Stimulated activated CD8-positive, alpha-beta memory T cell treated with anti-CD3 and anti-CD28 coated beads, Interleukin-4, amount 100 ng/mL, for 4 hours (primary cell): ENCODE measurements around the gene NMRK2.
"Not testable (repeated sequence)": the region's sequence is repeated elsewhere in the genome, so short reads cannot be mapped to it uniquely, and the experiment has no call there.

Experiments used
- DNase-seq, 2 donors: peaks; one replicate each; pipeline ENCODE4 v3.0.0-alpha.2; 2020; ENCODE audit warnings: low read depth in 2 of 2, low spot score in 1 of 2

Gene NMRK2

DNA sequence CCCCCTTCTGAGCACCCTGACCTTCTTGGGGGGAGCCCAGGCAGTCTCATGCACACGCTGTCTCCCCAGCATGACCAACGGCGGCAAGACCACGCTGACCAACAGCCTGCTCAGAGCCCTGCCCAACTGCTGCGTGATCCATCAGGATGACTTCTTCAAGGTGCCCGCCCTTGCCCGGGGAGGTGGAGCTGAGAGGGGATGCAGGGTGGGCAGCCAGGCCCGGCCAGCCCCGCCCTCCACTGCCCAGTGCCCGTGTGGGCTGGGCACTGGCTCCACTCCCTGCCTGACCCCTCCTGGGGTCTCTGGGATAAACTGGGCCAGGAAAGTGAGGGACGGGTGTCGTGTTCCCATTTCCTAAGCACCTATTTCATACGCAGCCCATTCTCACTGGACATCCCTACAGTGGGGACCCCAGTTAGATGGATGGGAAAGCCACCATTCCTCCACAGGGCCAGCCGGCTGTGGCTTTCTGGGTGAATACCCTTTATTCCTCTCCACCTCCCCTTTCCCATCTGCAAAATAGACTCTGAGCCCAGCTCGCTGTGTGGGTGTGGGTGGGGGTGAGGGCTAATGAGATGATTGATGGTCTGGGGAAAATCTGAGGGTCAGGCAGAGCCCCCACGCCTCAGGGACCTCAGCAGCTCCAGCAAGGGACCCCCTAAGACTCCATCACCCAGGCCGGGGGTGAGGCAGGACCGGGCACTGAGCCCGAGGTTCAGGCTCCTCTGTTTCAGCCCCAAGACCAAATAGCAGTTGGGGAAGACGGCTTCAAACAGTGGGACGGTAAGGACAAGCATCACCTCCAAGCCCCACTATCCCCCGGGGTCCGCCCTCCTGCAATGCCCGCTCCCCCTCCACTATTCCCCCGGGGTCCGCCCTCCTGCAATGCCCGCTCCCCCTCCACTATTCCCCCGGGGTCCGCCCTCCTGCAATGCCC lies 3.9 kb downstream of the NMRK2 start:
- no peak for DNase-seq

GRCh38 chr19:3938300-3938950 lies 5.6 kb downstream of the NMRK2 start:
- not testable (repeated sequence) for DNase-seq

- DNase-seq, result no peak
Observed at GRCh38 chr19:3942790-3943409, 10.0 kb downstream of the NMRK2 start.

DNA sequence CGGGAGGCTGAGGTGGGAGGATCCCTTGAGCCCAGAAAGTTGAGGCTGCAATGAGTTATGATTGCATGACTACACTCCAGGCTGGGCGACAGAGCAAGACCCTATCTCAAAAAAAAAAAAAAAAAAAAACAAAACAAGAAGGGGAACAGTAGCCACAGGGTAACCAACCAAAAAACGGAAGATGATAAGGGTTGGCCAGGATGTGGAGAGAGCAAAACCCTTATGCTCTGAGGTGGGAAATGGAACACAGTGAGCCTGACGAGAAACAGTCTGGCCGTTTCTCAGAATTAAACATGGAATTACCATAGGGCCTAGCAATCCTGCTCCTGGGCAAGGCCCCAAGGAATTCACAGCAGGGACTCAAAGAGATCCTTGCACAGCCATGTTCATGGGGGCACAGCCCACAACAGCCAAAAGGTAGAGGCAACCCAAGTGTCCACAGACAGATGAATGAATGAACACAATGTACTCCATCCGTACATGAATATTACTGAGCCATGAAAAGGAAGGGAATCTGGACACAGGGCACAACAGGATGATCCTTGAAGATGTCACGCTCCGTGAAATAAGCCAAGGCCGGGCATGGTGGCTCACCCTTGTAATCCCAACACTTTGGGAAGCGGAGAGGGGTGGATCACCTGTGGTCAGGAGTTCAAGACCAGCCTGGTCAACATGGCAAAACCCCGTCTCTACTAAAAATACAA lies 11.3 kb downstream of the NMRK2 start:
- no peak for DNase-seq

GRCh38 chr19:3945838-3946237 lies 13.0 kb downstream of the NMRK2 start:
- DNase-seq, result no peak

DNA sequence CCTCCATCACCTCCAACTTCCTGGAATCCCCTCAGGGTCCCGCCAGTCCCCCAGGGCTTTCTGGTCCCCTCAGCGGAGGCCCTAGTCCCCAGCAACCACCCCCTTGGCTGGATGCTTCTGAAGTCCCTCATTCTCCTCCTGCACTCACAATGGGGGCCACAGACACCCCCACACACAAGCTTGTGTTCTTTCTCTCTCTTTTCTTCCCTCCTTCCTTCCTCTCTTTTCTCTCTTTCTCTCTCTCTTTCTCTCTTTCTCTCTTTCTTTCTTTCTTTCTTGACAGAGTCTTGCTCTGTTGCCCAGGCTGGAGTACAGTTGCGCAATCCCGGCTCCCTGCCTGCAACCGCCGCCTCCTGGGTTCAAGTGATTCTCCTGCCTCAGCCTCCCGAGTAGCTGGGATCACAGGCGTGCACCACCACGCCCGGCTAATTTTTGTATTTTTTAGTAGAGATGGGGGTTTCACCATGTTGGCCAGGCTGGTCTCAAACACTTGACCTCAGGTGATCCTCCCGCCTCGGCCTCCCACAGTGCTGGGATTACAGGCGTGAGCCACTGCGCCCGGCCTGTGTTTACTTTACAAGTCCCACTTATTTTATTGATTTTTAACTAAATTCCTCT lies 14.6 kb downstream of the NMRK2 start:
- not testable (repeated sequence) for DNase-seq

- no peak for DNase-seq
Observed at GRCh38 chr19:3949294-3949693, 16.4 kb downstream of the NMRK2 start.

DNA sequence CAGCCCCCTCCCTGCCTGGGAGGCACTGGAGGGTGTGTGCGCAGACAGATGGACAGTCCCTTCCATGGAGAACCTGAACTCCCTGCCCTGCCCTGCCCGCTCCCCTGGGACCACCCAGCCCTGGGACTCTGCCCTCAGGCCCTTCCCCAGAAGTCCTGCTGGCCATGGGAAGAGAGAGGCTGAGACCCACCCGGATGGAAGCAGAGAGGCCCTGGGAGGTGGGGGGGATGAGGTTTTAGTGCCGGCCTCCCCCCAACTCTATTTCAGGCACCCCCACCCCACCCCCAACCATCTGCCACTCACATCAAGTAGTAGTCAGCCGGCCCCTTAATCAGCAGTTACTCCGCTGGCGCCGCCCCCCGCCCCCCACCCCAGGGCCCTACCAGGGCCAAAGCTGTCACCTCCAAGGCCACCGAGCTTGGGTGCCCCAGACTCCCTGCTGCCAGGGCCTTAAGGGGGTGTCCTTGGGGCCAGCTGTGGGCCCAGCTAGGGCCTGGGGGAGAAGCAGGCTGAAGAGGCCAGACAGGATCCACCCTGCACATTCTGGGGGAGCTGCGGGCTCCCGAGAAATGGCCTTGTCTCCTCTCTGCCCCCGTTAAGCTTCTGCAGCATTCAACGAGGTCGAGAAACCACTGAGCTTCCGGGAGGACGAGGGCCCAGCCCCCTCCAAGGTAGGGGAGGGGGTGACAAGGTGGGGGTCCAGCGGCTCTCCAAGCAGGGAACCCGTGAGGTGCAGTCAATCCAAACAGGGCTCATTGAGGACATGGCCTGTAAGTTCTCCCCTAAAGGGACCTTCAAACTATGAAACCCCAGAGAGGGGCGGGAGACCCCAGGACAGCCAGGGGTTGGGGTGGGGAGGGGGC lies 17.4 kb downstream of the NMRK2 start:
- no peak for DNase-seq

DNA sequence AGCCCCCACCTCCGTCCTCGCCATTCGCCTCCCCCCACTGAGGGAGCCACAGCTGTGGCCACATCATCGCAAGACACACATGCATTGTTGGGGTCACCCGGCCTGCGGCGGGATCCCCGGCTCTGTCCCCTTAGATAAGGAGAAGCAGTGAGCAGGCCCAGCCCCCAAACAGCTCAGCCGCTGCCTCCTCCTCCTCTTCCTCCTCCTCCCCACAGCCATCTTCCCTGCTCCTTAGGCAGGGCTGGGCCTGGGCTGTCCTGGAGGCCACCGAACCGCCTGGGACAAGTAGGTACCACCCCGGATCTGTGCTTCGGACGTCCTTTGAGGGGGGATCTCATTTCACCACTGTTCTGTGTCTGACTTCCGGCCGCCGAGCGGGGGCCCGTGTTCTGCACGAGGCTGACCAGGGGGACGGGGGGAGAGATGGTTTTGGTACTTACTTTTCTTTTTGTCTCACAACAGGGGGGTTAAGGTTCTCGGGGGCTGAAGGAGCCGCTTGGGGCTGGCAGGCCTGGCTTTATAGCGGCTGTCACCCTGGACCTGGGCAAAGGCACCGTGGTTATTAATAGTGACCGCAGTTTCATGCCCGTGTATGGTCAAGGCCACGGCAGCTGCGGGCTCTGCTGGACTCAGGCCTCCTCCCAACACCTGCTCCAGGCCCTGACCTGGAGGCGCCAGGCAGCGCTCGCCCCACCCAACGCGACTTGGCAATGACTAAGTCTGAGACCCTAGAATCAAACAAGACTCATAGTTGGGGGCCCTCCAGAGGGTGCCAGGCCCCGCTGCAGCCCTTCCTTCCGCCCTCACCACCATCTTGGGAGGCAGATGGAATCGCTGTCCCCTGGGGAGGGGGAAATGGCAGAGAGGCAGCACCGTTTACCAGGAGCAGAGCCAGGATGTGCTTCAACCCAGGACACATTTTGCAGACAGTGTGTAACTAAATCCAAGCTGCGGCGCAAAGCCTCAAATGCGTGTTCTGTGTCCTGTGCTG lies 18.3 kb downstream of the NMRK2 start:
- no peak for DNase-seq

DNA sequence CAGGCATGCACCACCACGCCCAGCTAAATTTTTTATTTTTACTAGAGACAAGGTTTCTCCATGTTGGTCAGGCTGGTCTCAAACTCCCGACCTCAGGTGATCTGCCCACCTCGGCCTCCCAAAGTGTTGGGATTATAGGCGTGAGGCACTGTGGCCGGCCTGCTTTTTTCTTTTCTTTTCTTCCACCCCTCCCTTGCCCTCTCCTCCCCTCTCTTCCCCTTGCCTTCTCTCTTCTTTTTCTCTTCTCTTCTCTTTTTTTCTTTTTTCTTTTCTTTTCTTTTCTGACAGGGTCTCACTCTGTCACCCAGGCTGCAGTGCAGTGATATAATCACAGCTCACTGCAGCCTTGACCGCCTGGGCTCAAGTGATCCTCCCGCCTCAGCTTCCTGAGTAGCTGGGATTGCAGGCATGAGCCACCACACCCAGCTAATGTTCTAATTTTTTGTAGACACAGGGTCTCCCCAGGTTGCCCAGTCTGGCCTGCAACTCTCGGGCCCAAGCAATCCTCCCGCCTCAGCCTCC lies 19.9 kb downstream of the NMRK2 start:
- DNase-seq, result not testable (repeated sequence)

DNA sequence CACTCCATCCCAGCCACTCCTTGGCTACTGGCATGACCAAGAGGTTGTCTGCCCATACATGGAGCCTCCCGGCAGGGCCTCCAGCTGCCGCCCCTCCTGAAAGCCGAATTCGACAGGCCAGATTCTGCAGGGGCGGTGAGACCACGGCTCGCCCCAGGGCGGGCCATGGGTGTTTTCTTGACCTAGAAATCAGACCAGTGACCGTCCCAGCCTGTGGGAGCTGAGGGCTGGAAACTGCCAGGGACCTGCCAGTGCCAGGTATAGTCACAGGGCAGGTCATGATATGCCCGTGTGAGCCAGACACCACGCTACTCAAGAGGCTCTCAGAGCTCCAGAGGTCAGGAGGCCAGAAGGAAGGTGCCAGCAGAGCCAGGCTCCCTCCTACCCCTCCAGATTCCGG lies 21.2 kb downstream of the NMRK2 start:
- no peak for DNase-seq

DNA sequence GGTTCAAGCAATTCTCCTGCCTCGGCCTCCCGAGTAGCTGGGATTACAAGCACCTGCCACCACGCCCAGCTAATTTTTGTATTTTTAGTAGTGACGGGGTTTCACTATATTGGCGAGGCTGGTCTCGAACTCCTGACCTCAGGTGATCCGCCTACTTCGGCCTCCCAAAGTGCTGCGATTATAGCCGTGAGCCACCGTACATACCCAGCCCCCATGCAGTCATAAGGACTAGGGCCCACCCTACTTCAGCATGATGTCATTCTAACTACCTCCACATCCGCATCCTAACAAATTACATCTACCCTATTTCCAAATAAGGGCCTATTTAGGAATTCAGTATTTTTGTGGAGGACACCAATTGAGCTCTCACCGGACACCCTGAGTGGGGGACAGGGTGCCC lies 22.4 kb downstream of the NMRK2 start:
- not testable (repeated sequence) for DNase-seq

GRCh38 chr19:3955688-3956087 lies 22.8 kb downstream of the NMRK2 start:
- DNase-seq, result no peak

GRCh38 chr19:3958836-3959765 lies 26.2 kb downstream of the NMRK2 start:
- no peak for DNase-seq

DNA sequence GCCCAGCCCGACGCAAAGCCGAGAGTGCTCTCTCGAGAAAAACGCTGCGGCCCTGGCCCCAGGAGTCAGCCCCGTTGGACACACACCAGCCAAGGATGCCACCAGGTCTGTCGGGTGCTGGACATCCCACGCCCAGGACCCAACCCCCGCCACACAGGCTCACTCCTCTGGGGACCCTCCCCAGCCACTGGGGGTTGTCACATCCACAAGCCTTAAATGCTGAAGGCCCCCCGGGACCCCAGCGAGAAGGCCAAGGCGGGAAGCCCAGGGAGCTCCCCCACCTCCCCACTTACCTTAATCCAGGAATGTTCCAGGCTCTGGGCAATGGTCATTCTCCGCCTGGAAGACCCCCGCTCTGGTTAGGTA lies 26.9 kb downstream of the NMRK2 start:
- no peak for DNase-seq

DNA sequence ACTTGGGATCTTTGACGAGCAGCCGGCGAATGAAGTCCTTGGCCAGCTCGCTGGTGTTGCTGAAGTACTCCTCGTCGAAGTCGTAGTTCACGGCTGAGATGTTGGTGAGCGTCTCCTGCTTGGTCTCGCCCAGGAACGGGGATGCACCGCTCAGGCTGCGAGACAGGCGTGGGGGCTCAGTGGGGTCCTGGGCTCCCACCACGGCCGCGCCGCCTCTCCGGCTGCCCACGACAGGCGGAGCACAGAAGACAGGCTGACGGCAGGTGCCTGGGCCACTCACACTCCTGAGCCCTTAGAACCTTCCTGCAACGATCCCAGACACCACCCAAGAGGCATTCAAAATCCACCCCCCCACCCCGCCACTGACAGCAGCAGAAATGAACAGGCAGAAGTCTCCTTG lies 28.1 kb downstream of the NMRK2 start:
- no peak for DNase-seq

DNA sequence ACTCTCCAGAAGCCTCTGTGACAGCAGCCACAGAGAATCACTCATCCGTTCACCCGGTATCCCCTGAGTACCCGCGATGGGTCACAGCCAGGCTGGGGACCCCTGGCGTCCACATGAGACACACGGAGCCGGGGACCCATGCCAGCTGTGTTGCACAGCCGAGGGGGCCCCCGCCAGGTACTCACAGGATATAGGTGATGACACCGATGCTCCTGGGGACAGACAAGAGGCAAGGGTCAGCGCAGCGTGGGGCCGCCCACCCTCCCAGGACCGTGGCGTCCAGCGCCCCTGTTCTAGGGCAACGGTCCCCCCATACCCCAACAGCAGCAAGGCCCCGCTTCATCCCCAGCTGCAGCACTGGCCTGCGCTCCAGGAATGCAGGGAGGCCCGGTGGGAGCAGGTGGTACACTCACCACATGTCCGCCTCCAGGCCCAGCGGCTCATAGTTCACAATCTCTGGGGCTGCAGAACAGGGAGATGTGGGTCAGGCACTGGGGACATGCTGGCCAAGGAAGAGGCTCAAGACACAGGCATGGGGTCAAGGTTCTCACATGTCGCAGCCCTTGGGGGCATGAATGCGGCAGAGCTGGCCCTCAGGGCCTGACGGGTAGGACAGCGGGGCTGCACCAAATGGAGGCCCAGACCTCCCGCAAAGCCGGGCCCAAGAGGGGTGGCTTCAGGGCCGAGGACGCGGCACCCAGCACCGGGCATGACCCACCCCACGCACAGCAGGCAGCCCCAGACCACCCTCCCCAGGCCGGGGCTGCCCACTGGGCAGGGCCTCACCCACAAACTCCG lies 30.8 kb downstream of the NMRK2 start:
- DNase-seq, result no peak
